Urinary bladder (tissue), 4 donors: ENCODE data around the gene PMEL. TPM values are rescaled to one million over a fixed set of nuclear protein-coding genes. Genes with fewer than 3 reads are reported as not detected.
"Not testable (repeated sequence)": the region's sequence is repeated elsewhere in the genome, so short reads cannot be mapped to it uniquely, and the experiment has no call there.

Source experiments
- DNase-seq: peaks from one replicate; pipeline ENCODE4 v3.0.0-alpha.2; 2015; ENCODE audit errors: extremely low spot score
- H3K27ac ChIP-seq: one replicate; pipeline ENCODE4 v1.5.1; 2013; ENCODE audit warnings: low read depth, mild to moderate bottlenecking, moderate library complexity
- H3K36me3 ChIP-seq: one replicate; pipeline ENCODE4 v1.6.1; 2013; ENCODE audit warnings: mild to moderate bottlenecking, moderate library complexity; ENCODE audit not compliant: insufficient read depth
- H3K4me1 ChIP-seq: one replicate; pipeline ENCODE4 v1.6.1; 2013; ENCODE audit warnings: mild to moderate bottlenecking, moderate library complexity; ENCODE audit not compliant: insufficient read depth
- H3K4me3 ChIP-seq: one replicate; pipeline ENCODE4 v1.5.1; 2013; ENCODE audit warnings: low read depth, low read length
- WGBS: extraction: QIAGEN DNeasy Blood & Tissue Kit; methylation state at CpG from one replicate; pipeline ENCODE4 v1.1.7; 2013; 5-methylcytosine and 5-hydroxymethylcytosine counted together
- polyA plus RNA-seq: library from polyadenylated mRNA; stranded (reverse); fragments of 200-250 nt; gene quantifications from one replicate; pipeline ENCODE4 v1.2.3, GENCODE V29; 2013
- total RNA-seq: library from RNA; depleted of rRNA; stranded (reverse); fragments of >200 nt; gene quantifications from one replicate; pipeline ENCODE4 v1.2.3, GENCODE V29; 2014
- donor health status: healthy with polysubstance abuse.
- donor health status: healthy.

Gene PMEL
- total RNA-seq (1.5 TPM), polyA plus RNA-seq (0.89 TPM)

DNA sequence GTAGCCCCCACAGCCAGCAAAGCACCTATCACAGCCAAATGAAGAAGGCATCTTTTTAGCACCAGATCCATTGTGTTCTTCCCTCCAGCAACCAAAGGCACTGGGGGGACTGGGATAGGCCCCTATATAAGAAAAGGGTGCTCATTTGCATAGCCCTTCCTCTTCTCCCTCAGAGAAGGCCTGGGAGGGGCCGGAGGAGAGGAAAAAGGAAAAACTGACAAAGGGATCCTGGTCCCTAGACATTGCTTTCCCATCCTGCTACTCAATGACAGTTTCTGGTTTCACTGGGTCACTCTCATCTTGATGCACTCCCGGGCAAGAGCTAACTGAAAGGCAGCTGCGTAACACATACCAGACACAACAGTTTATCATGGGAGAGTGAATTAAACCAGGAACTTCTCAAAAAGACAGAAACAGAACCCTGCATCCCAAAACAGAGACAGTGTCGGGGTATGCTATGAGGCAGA is at the start of gene PMEL:
TSS of gene PMEL (minus strand) at position 102 of the 467 bp plus-strand sequence. CDS start at position 71, 31 bp downstream.
- H3K36me3 ChIP-seq: no peaks in the 10 kb centered on the region
- no peaks in the 10 kb centered on the region for H3K4me1 ChIP-seq
- H3K4me3 ChIP-seq: peak within 1 kb of the TSS; percentile 77
- peak; percentile 14 for DNase-seq
- WGBS: 9% methylated on average over 4 of the region's 4 CpGs
- H3K27ac ChIP-seq: peak within 1 kb of the TSS; percentile 52

DNA sequence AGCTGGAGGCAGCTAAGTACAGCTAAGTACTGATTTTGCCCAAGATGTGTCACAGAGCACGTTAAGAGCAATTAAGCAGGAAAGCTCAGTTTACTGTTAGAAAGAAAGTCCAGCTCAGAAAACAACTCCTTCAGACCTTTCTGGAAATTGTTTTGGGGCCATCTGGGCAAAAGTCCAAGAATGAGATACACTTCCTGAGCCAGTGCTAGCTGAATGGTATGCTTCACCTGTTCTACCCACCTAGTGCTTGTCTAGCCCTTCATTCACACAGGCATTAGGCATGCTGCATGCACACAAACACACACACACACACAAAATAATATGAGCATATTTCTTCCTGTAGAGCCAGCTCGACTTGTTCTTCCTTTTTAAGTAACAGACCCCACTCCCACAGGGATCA is 48.4 kb upstream of the PMEL start:
- no peak for DNase-seq
- no peak overlapping the region for H3K4me3 ChIP-seq
- H3K4me1 ChIP-seq: no peaks in the 10 kb centered on the region
- H3K36me3 ChIP-seq: no peaks in the 10 kb centered on the region
- no peak overlapping the region for H3K27ac ChIP-seq
- 51% methylated on average over 2 of the region's 2 CpGs for WGBS

DNA sequence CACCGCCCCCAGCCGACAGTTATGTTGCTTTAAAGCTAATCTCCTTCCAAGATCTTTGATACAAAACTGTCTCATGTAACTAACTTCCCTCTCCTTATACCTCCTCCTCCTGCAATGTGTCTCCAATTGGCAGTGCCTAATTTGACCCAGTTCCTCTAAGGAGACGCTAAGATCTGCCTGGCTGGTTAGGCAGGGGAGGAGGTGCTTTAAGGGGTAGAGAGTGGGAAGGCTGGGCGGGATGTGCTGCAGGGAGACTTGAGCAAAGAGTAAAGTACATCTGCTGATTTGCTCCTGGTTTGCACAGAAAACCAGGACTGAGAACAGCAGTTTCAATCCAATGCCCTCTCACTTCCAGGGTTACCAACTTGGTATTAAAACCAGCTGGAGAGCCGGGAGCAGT is 47.6 kb upstream of the PMEL start:
- H3K4me1 ChIP-seq: no peaks in the 10 kb centered on the region
- 80% methylated on average over 5 of the region's 5 CpGs for WGBS
- no peak overlapping the region for H3K27ac ChIP-seq
- no peak for DNase-seq
- no peaks in the 10 kb centered on the region for H3K36me3 ChIP-seq
- no peak overlapping the region for H3K4me3 ChIP-seq

DNA sequence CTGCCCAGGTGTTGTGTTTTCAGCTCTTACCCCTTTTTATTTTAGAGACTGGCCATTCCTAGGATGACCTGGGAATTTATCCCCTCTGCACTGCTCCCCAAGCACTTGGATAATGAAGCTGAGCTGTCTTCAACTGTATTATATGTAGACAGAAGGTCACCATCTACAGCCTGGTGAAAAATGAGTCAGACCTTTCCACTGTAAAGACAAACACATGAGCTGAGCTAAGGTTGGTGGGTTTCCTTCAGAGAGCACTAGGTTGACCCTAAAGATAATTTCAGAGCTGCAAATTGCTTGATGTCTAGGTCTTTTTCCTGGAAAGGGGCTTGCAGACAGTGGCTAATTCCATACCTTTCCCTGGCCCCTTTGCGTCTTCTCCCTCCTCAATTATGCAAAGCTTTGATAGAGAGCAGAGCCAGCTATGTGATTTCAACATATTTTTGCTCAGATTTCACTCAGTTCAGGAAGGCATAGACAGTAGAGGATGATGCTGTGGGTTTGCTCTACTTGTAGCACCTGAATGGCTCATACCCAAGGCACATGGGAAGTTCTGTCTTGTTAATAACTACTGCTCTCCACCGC is 45.8 kb upstream of the PMEL start:
- no peaks in the 10 kb centered on the region for H3K36me3 ChIP-seq
- no peak overlapping the region for H3K4me3 ChIP-seq
- WGBS: 94% methylated on average over 2 of the region's 2 CpGs
- no peak overlapping the region for H3K27ac ChIP-seq
- H3K4me1 ChIP-seq: no peaks in the 10 kb centered on the region
- no peak for DNase-seq

DNA sequence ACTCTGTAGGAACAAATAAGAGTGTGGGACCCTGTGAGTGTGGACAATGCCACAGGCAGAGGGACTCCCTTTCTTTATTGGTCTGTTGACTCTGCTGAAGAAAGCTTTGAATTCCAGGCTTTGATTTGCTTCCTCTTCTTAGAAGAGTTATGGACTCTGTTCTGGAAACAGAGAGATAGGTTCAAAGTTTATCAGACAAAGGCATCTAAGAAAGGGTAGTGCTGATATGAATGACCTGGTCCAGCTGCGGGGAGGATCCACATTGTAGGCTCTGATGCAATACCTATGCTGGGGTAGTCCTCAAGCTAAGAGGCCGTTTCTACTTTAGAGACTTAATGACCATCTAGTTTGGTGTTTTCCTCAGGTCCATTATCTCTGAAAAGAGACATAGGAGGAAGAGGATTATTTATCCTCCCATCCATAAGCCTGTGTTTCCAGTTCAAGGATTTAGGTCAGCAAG is 44.3 kb upstream of the PMEL start:
- no peak for DNase-seq
- no peaks in the 10 kb centered on the region for H3K4me1 ChIP-seq
- H3K27ac ChIP-seq: no peak overlapping the region
- H3K4me3 ChIP-seq: no peak overlapping the region
- H3K36me3 ChIP-seq: no peaks in the 10 kb centered on the region
- 71% methylated on average over 2 of the region's 2 CpGs for WGBS

DNA sequence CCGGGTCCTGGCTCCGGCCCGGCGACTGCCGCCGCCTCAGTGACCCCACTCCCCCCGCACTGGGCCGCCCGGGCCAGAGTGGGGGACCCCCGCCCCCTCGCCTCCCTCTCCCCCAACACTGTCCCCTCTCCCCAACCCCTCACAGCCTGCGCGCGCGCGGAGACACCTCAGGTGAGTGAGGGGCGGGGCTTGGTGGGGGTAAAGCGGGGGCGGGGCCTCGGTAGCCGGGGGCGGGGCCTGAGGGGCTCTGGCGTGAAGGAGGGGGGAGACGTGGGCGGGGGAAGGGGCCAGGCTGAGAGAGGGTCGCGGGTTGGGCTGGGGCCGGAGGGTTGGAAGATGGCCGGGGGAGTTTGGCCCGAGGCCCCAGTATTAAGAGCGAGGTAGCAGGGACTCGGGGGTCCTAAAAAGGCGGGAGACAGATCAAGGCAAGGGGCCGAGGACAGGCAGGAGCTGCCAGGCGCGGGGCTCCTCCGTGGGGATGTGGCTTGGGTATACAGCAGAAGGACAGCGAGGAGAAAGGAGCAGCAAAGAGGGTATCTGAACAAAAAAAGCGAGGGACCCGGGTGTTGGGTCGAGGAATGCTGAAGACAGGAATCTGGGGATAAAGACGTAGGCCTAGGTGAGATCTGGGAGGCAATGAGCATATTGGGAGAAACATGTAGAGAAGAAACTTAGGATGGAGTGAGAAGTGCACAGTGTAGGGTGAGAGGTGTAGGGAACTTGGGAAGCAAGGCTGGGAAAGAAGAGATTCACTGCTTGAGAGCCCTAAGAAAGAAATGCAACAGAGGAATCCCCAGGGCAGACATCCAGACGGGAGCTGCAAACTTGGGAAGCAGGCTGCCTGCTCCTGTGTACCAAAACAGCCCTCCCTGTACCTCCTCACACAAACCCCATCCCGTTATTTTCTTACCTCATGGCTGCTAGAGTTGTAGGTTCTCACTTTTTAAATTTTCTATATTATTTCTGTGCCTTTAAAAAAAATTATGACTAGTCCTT is 42.0 kb upstream of the PMEL start:
- under 1% methylated on average over 44 of the region's 44 CpGs for WGBS
- Histone ChIP-seq H3K4me3 (peak overlapping the region; percentile 97), H3K36me3 (no peaks in the 10 kb centered on the region), H3K27ac (peak overlapping the region; percentile 92), H3K4me1 (no peaks in the 10 kb centered on the region)
- no peak for DNase-seq

DNA sequence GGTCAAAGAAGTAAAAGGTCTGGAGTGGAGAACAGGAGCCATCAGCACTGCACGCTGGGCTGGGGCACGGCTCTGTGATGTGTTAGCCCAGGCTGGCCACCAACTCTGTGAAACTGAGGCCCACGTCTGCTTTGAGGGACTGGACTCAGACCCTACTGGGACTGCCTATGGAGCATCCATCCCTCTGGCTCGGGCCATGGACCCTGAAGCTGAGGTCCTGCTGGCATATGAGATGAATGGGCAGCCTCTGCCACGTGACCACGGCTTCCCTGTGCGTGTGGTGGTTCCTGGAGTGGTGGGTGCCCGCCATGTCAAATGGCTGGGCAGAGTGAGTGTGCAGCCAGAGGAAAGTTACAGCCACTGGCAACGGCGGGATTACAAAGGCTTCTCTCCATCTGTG is 38.4 kb upstream of the PMEL start:
- H3K4me3 ChIP-seq: no peak overlapping the region
- WGBS: 88% methylated on average over 10 of the region's 10 CpGs
- DNase-seq: no peak
- H3K27ac ChIP-seq: no peak overlapping the region
- no peaks in the 10 kb centered on the region for H3K4me1 ChIP-seq
- H3K36me3 ChIP-seq: no peaks in the 10 kb centered on the region

DNA sequence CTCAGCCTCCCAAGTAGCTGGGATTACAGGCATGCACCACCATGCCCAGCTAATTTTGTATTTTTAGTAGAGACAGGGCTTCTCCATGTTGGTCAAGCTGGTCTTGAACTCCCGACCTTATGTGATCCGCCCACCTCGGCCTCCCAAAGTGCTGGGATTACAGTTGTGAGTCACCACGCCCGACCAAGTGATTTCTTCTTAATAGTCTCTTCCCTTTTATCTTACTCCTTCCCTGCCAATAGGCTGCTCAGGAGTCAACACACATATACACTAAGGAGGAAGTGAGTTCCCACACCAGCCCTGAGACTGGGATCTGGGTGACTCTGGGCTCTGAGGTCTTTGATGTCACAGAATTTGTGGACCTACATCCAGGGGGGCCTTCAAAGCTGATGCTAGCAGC is 37.5 kb upstream of the PMEL start:
- H3K4me1 ChIP-seq, H3K4me3 ChIP-seq, H3K36me3 ChIP-seq, DNase-seq, H3K27ac ChIP-seq: not testable (repeated sequence)
- 84% methylated on average over 5 of the region's 5 CpGs for WGBS

DNA sequence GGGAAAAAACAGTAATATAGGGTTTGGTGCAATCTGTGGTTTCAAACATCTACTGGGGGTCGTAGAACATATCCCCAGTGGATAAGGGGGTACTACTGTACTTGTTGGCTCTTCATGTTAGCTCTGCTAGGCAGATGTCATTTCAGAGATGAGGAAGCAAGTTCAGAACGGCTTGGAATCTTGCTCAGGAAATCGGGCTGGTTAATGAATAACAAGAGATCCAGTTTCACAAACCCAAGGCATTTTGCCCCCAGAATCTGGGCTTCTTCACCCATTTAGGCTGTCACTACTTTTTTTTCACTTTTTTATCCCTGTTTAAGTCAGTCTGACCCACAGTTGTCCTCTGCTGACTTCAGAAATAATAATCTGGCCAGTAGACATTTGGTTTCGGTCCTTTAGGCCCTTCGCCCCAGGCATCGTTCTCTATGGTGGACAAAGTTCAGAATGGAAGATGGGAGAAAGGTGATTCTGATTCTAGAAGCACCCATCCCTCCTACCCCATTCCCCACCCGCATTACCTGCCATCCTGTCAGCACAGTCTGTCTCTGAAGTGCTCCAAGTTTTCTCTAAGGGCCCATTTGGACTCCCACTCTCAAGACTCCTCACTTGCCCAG is 35.8 kb upstream of the PMEL start:
- no peak overlapping the region for H3K4me3 ChIP-seq
- H3K27ac ChIP-seq: no peak overlapping the region
- DNase-seq: no peak
- H3K4me1 ChIP-seq: no peaks in the 10 kb centered on the region
- H3K36me3 ChIP-seq: no peaks in the 10 kb centered on the region
- 80% methylated on average over 7 of the region's 7 CpGs for WGBS

DNA sequence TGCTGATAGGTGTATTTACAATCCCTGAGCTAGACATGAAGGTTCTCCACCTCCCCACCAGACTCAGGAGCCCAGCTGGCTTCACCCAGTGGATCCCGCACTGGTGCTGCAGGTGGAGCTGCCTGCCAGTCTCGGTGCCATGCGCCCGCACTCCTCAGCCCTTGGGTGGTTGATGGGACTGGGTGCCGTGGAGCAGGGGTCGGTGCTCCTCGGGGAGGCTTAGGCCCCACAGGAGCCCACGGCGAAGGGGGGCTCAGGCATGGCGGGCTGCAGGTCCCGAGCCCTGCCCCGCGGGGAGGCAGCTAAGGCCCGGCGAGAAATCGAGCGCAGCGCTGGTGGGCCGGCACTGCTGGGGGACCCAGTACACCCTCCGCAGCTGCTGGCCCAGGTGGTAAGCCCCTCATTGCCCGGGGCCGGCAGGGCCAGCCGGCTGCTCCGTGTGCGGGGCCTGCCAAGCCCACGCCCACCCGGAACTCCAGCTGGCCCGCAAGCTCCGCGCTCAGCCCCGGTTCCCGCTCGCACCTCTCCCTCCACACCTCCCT is 34.2 kb upstream of the PMEL start:
- not testable (repeated sequence) for H3K36me3 ChIP-seq, H3K4me3 ChIP-seq, DNase-seq, H3K4me1 ChIP-seq, H3K27ac ChIP-seq
- 97% methylated on average over 33 of the region's 33 CpGs for WGBS

DNA sequence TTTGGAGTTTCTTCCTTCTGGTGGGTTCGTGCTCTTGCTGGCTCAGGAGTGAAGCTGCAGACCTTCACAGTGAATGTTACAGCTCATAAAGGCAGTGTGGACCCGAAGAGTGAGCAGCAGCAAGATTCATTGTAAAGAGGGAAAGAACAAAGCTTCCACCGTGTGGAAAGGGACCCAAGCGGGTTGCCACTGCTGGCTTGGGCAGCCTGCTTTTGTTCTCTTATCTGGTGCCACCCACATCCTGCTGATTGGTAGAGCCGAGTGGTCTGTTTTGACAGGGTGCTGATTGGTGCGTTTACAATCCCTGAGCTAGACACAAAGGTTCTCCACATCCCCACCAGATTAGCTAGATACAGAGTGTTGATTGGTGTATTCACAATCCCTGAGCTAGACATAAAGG is 33.7 kb upstream of the PMEL start:
- H3K4me1 ChIP-seq, H3K4me3 ChIP-seq, DNase-seq, H3K36me3 ChIP-seq, H3K27ac ChIP-seq: not testable (repeated sequence)
- WGBS: 79% methylated on average over 5 of the region's 6 CpGs

DNA sequence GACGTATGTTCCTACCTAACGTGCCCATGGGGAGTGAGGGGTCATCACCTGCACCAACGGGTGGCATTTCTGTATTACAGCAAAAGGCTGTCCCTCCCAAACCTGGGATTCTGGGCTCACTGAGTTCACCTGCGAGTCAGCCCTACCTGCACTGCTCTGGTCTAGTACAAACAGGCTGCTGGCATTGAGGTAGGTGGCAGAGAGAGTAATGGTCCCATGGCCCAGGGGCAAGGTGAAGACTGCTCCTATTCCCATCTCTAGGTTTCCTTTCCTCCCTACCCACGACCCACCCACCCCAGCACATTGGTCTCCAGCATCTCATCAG is 31.7 kb upstream of the PMEL start:
- H3K36me3 ChIP-seq: peaks cover 6% of the 10 kb centered on the region
- H3K4me1 ChIP-seq: no peaks in the 10 kb centered on the region
- DNase-seq: no peak
- H3K27ac ChIP-seq: peak overlapping the region; percentile 47
- peak overlapping the region; percentile 53 for H3K4me3 ChIP-seq
- WGBS: 3% methylated on average over 5 of the region's 5 CpGs

DNA sequence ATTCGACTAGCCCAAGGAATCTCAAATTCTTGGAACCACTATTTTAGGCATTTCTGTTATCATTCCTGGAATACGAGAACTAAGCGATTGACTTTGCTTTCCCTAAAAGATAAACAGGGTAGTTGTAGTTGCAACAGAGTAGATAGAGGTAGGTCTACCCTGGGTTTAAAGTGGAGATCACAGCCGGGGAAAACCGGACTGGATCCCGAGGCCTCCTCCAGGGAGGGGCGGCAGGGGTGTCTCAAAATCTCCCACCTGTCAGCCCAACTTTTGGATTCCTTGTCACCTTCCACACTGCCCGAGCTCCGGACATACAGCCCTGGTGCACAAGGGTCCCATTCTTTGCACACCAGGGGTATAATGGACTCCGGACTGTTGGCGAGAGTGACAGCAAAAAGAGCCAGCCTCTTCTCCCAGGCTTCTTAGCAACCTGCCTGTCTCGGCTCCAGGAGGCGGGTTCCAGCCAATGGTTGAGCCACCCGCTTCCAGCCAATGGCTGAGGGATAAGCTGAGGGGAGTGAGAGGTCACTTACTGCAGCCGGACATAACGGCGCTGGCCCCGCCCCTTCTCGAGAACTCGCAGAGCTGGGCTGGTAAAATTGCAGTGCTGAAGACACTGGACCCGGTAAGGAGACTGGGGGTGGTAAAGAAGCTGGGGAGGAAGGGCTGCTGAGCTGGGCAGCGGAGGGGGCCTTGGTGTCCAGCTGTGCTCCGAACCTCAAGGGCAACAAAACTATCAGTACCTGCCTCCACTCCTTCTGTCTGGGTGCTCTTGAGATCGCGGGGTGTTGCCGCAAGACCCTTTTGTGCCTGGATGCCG is 31.1 kb upstream of the PMEL start, which contains the start of gene SUOX:
TSS of gene SUOX (plus strand) at position 562 of the 820 bp plus-strand sequence. CDS start 4,946 bp downstream, outside the sequence.
- peak within 1 kb of the TSS; percentile 47 for H3K27ac ChIP-seq
- peak within 1 kb of the TSS; percentile 53 for H3K4me3 ChIP-seq
- H3K4me1 ChIP-seq: no peaks in the 10 kb centered on the region
- WGBS: under 1% methylated on average over 27 of the region's 27 CpGs
- DNase-seq: peak; percentile 93
- peaks cover 9% of the 10 kb centered on the region for H3K36me3 ChIP-seq
